ENCODE data around the gene CEP131.
A peak's percentile ranks its signal among the peaks of the same experiment; 100 is the strongest.

Gene CEP131

GRCh38 chr17:81143717-81144422 lies 78.9 kb downstream of the CEP131 start:
- DNase-seq: no peak

- DNase-seq: no peak
Measured at GRCh38 chr17:81143200-81143527, 79.6 kb downstream of the CEP131 start.

- DNase-seq: peak; percentile 82
Measured at GRCh38 chr17:81142301-81143199, 80.2 kb downstream of the CEP131 start.

GRCh38 chr17:81140695-81141094 lies 82.1 kb downstream of the CEP131 start:
- DNase-seq: no peak

GRCh38 chr17:81140018-81140417 lies 82.7 kb downstream of the CEP131 start:
- no peak for DNase-seq
